Keratinocyte (primary cell): ENCODE results near the gene PABPC1L2A. TPM values are rescaled to one million over a fixed set of nuclear protein-coding genes. Genes with fewer than 3 reads are reported as not detected.

ENCODE experiments used
- DNase-seq: peaks from one replicate; pipeline ENCODE4 v3.0.0-alpha.2; 2011; ENCODE audit warnings: low read depth, missing footprints, low spot score
- FAIRE-seq: peaks from 2 replicates; lab custom pipeline; 2011; peaks lifted over from hg19 to GRCh38; lab: Jason Lieb, UNC
- H2AFZ ChIP-seq: 2 replicates; pipeline ENCODE4 v1.6.0; 2012; ENCODE audit warnings: low read length, control low read depth, inconsistent platforms; ENCODE audit not compliant: control insufficient read depth
- H3K27ac ChIP-seq: 2 replicates; pipeline ENCODE4 v1.5.1; 2011; ENCODE audit warnings: low read length; ENCODE audit not compliant: control insufficient read depth, insufficient read depth
- H3K27me3 ChIP-seq: 3 replicates; pipeline ENCODE4 v1.6.0; 2011; ENCODE audit warnings: low read length; ENCODE audit not compliant: control insufficient read depth, insufficient read depth; ENCODE audit errors: extremely low read depth
- H3K36me3 ChIP-seq, 2 experiments: 2 replicates in 1 of 2; 3 replicates in 1 of 2; pipeline ENCODE4 v1.5.1; 2011; ENCODE audit warnings: low read length in 2 of 2, mild to moderate bottlenecking in 1 of 2; ENCODE audit not compliant: control insufficient read depth in 2 of 2, insufficient read depth in 2 of 2; ENCODE audit errors: extremely low read depth in 1 of 2
- H3K4me1 ChIP-seq: 3 replicates; pipeline ENCODE4 v1.5.1; 2011; ENCODE audit warnings: low read length; ENCODE audit not compliant: control insufficient read depth, insufficient read depth; ENCODE audit errors: extremely low read depth
- H3K4me2 ChIP-seq: 3 replicates; pipeline ENCODE4 v1.6.0; 2011; ENCODE audit warnings: low read depth, low read length; ENCODE audit not compliant: control insufficient read depth, insufficient read depth; ENCODE audit errors: extremely low read depth
- H3K4me3 ChIP-seq, 3 experiments: fragments of 200-600 bp in 1 of 3; sonication (generic) in 1 of 3; 2 replicates in 2 of 3; 3 replicates in 1 of 3; pipeline ENCODE4 v1.5.1; 2011 to 2016; ENCODE audit warnings: low read length in 3 of 3, mild to moderate bottlenecking in 3 of 3, control low read depth in 2 of 3, inconsistent platforms in 1 of 3, low read depth in 1 of 3, mixed read lengths in 1 of 3, mixed run types in 1 of 3, moderate library complexity in 1 of 3; ENCODE audit not compliant: control insufficient read depth in 2 of 3, insufficient read depth in 2 of 3; ENCODE audit errors: extremely low read depth in 1 of 3
- H3K79me2 ChIP-seq: 2 replicates; pipeline ENCODE4 v1.6.0; 2012; ENCODE audit warnings: low read length; ENCODE audit not compliant: control insufficient read depth, insufficient read depth
- H3K9ac ChIP-seq: 3 replicates; pipeline ENCODE4 v1.6.0; 2011; ENCODE audit warnings: low read length; ENCODE audit not compliant: control insufficient read depth, insufficient read depth; ENCODE audit errors: extremely low read depth
- H3K9me1 ChIP-seq: 3 replicates; pipeline ENCODE4 v1.6.0; 2011; ENCODE audit warnings: low read length; ENCODE audit not compliant: control insufficient read depth, insufficient read depth; ENCODE audit errors: extremely low read depth
- H3K9me3 ChIP-seq: 2 replicates; pipeline ENCODE4 v1.5.1; 2012; ENCODE audit warnings: low read depth, low read length; ENCODE audit not compliant: control insufficient read depth
- H4K20me1 ChIP-seq: 3 replicates; pipeline ENCODE4 v1.6.0; 2011; ENCODE audit warnings: low read length; ENCODE audit not compliant: control insufficient read depth, insufficient read depth; ENCODE audit errors: extremely low read depth
- CTCF ChIP-seq, 3 experiments: IDR thresholded peaks in 1 of 3; conservative IDR thresholded peaks in 1 of 3; optimal IDR thresholded peaks in 1 of 3; 2 replicates in 2 of 3; 3 replicates in 1 of 3; pipeline versions ENCODE3 to v1.5.1; 2011; ENCODE audit warnings: low read length in 3 of 3, mild to moderate bottlenecking in 3 of 3, moderate library complexity in 2 of 3, control low read depth in 1 of 3, inconsistent platforms in 1 of 3; ENCODE audit not compliant: insufficient read depth in 2 of 3; ENCODE audit errors: extremely low read depth in 1 of 3
- EZH2 ChIP-seq: IDR thresholded peaks from one replicate; pipeline ENCODE4 v1.6.1; 2012; ENCODE audit warnings: inconsistent platforms, mild to moderate bottlenecking, low read length, moderate library complexity
- dilution Hi-C: fragments of 300-500 bp; cut with MboI; formaldehyde crosslinking; loops from one replicate; pipeline ENCODE4 v1.7.0; 2020; ENCODE audit warnings: low sequenced_read_pairs; ENCODE audit not compliant: extremely low pct_ligation_motif_present
- polyA plus RNA-seq, 5 experiments: library from polyadenylated mRNA; depleted of rRNA in 3 of 5; stranded (reverse) in 3 of 5; stranded (forward) in 1 of 5; unstranded in 1 of 5; fragments of >200 nt; gene quantifications; 1 replicate in 1 of 5; 2 replicates in 3 of 5; 3 replicates in 1 of 5; pipeline versions ENCODE4 v1.2.1 to v1.2.3, GENCODE V29; 2011 to 2012; ENCODE audit warnings: missing spikeins in 2 of 5, low read depth in 1 of 5, low replicate concordance in 1 of 5

PABPC1L2A gene
- polyA plus RNA-seq, 1 donor (not counting 4 experiments of a cell fraction or from before 2014, with no cell fraction given) = not detected

GRCh38 chrX:73028876-73029275 is 50.4 kb downstream of the PABPC1L2A start:
- Histone ChIP-seq H3K4me2 (no peak overlapping the region), H3K9me3 (no peaks in the 10 kb centered on the region), H3K27me3 (no peaks in the 10 kb centered on the region), H3K9ac (no peak overlapping the region), H3K27ac (no peak overlapping the region), H3K4me3 (no peak overlapping the region), H3K79me2 (no peaks in the 10 kb centered on the region), H2AFZ (no peak overlapping the region), H3K4me1 (no peaks in the 10 kb centered on the region), H4K20me1 (no peaks in the 10 kb centered on the region), H3K9me1 (no peaks in the 10 kb centered on the region), H3K36me3 (no peaks in the 10 kb centered on the region)
- no peak for DNase-seq
- dilution Hi-C loops = no loop called here
- FAIRE-seq = no peak
- TF ChIP-seq EZH2 = no peak
- no peak for TF ChIP-seq CTCF (optimal IDR thresholded peaks at IDR 0.05 in 1 of 3, IDR thresholded peaks at IDR 0.05 in 1 of 3, conservative IDR thresholded peaks at IDR 0.05 in 1 of 3; ENCODE audit: extremely low read depth in 1 of 3, insufficient read depth in 2 of 3, low read length in 3 of 3)

Other genes starting within 250 kb of the PABPC1L2A start
- not detected in 3 replicates for gene FAM236C, start 166.9 kb downstream of the PABPC1L2A start, polyA plus RNA-seq
- gene FAM236A, start 141.3 kb downstream of the PABPC1L2A start, polyA plus RNA-seq = not detected in 3 replicates
- gene DMRTC1, start 135.7 kb downstream of the PABPC1L2A start, polyA plus RNA-seq = not detected in 3 replicates
- gene PABPC1L2B, start 76.6 kb downstream of the PABPC1L2A start, polyA plus RNA-seq = not detected in 3 replicates
- 2.0 to 4.0 TPM (median 2.8 TPM) in 3 replicates for gene NAP1L2, start 135.3 kb upstream of the PABPC1L2A start, polyA plus RNA-seq